ENCODE results near the gene RAB38.

The RAB38 gene

GRCh38 chr11:88188932-88189253 is 13.7 kb upstream of the RAB38 start:
- H3K36me3 Mint-ChIP-seq (ENCODE audit: low read depth), result no peaks in the 10 kb centered on the region
- H3K27me3 Mint-ChIP-seq (ENCODE audit: low read depth), result no peaks in the 10 kb centered on the region
- TF ChIP-seq CTCF (IDR thresholded peaks at IDR 0.05; ENCODE audit: unreplicated experiment in 3 of 3), result no peak
- H3K27ac Mint-ChIP-seq, result peak overlapping the region; percentile 92 to 96 (median 93)
- peaks cover 9% of the 10 kb centered on the region for H3K9me3 Mint-ChIP-seq
- peak overlapping the region in 1 of 3 experiments; percentile 14 for H3K4me3 Mint-ChIP-seq
- H3K4me1 Mint-ChIP-seq, result peaks cover 15% of the 10 kb centered on the region

- no peaks in the 10 kb centered on the region for H3K27me3 Mint-ChIP-seq (ENCODE audit: low read depth)
- H3K4me3 Mint-ChIP-seq, result peak overlapping the region in 1 of 3 experiments; percentile 14
- TF ChIP-seq CTCF (IDR thresholded peaks at IDR 0.05; ENCODE audit: unreplicated experiment in 3 of 3), result no peak
- peaks cover 7% of the 10 kb centered on the region for H3K9me3 Mint-ChIP-seq
- H3K27ac Mint-ChIP-seq, result peak overlapping the region; percentile 92 to 96 (median 93)
- peaks cover 15% of the 10 kb centered on the region for H3K4me1 Mint-ChIP-seq
- no peaks in the 10 kb centered on the region for H3K36me3 Mint-ChIP-seq (ENCODE audit: low read depth)
These were observed 13.1 kb upstream of the RAB38 start for GRCh38 chr11:88188251-88188931.

- Mint-ChIP-seq H3K4me3 (no peak overlapping the region), H3K27ac (no peak overlapping the region), H3K9me3 (peaks cover 7% of the 10 kb centered on the region), H3K36me3 (ENCODE audit: low read depth) (no peaks in the 10 kb centered on the region), H3K27me3 (ENCODE audit: low read depth) (no peaks in the 10 kb centered on the region), H3K4me1 (peaks cover 27% of the 10 kb centered on the region)
- TF ChIP-seq CTCF (IDR thresholded peaks at IDR 0.05; ENCODE audit: unreplicated experiment in 3 of 3), result no peak
These were observed 8.0 kb upstream of the RAB38 start for GRCh38 chr11:88183233-88183632.

GRCh38 chr11:88181776-88182175 is 6.5 kb upstream of the RAB38 start:
- TF ChIP-seq CTCF (IDR thresholded peaks at IDR 0.05; ENCODE audit: unreplicated experiment in 3 of 3), result no peak
- H3K27ac Mint-ChIP-seq, result peak overlapping the region in 1 of 3 experiments; percentile 93
- peaks cover 33% of the 10 kb centered on the region for H3K4me1 Mint-ChIP-seq
- H3K36me3 Mint-ChIP-seq (ENCODE audit: low read depth), result no peaks in the 10 kb centered on the region
- no peaks in the 10 kb centered on the region for H3K27me3 Mint-ChIP-seq (ENCODE audit: low read depth)
- peaks cover 7% of the 10 kb centered on the region for H3K9me3 Mint-ChIP-seq
- no peak overlapping the region for H3K4me3 Mint-ChIP-seq

- no peaks in the 10 kb centered on the region for H3K9me3 Mint-ChIP-seq
- peak in 1 of 3 experiments; percentile 14 for TF ChIP-seq CTCF (IDR thresholded peaks at IDR 0.05; ENCODE audit: unreplicated experiment in 3 of 3)
- H3K4me3 Mint-ChIP-seq, result peak overlapping the region in 1 of 3 experiments; percentile 19
- peaks cover 40% of the 10 kb centered on the region for H3K4me1 Mint-ChIP-seq
- no peaks in the 10 kb centered on the region for H3K36me3 Mint-ChIP-seq (ENCODE audit: low read depth)
- peaks cover 7% of the 10 kb centered on the region for H3K27me3 Mint-ChIP-seq (ENCODE audit: low read depth)
- peak overlapping the region in 2 of 3 experiments; percentile 86 to 93 for H3K27ac Mint-ChIP-seq
These were observed 4.9 kb upstream of the RAB38 start for GRCh38 chr11:88179971-88180629.

- no peaks in the 10 kb centered on the region for H3K9me3 Mint-ChIP-seq
- H3K36me3 Mint-ChIP-seq (ENCODE audit: low read depth), result no peaks in the 10 kb centered on the region
- H3K27me3 Mint-ChIP-seq (ENCODE audit: low read depth), result peaks cover 7% of the 10 kb centered on the region
- TF ChIP-seq CTCF (IDR thresholded peaks at IDR 0.05; ENCODE audit: unreplicated experiment in 3 of 3), result no peak
- H3K4me3 Mint-ChIP-seq, result no peak overlapping the region
- peak overlapping the region in 2 of 3 experiments; percentile 79 to 93 for H3K27ac Mint-ChIP-seq
- H3K4me1 Mint-ChIP-seq, result peaks cover 48% of the 10 kb centered on the region
These were observed 3.9 kb upstream of the RAB38 start for GRCh38 chr11:88179141-88179540.
